HEK293 (cell line): ENCODE measurements around the gene DCANP1.

Experiments
- CTCF ChIA-PET: fragments of 350-600 bp; formaldehyde crosslinking; extraction: SDS; loops from one replicate; lab custom pipeline; 2021; ENCODE audit warnings: antibody characterized with exemption; lab: Yijun Ruan, JAX
- POLR2A ChIA-PET: fragments of 300-600 bp; formaldehyde crosslinking; extraction: SDS; loops from one replicate; lab custom pipeline; 2020; ENCODE audit warnings: antibody characterized with exemption, inconsistent platforms; lab: Yijun Ruan, JAX
- H3K27ac ChIP-seq: fragments of 200-500 bp; sonication (Bioruptor generic); 2 replicates; pipeline ENCODE4 v1.5.1; 2014; ENCODE audit warnings: low read depth, low read length, control low read depth, inconsistent platforms; ENCODE audit errors: extremely low read depth
- H3K36me3 ChIP-seq, 2 experiments: fragments of 200-500 bp in 1 of 2; sonication (Bioruptor generic) in 1 of 2; 1 replicate in 1 of 2; 2 replicates in 1 of 2; pipeline ENCODE4 v1.5.1; 2014 to 2017; ENCODE audit warnings: inconsistent platforms in 2 of 2, low read length in 2 of 2; ENCODE audit not compliant: control insufficient read depth in 2 of 2, insufficient read depth in 1 of 2
- H3K4me1 ChIP-seq: fragments of 200-500 bp; sonication (Bioruptor generic); 2 replicates; pipeline ENCODE4 v1.5.1; 2014; ENCODE audit warnings: mild to moderate bottlenecking, low read length, inconsistent platforms; ENCODE audit not compliant: control insufficient read depth, insufficient read depth
- H3K4me3 ChIP-seq: 2 replicates; pipeline ENCODE4 v1.5.1; 2011; ENCODE audit warnings: low read depth, mild to moderate bottlenecking, control low read depth, low read length, moderate library complexity
- H3K9me3 ChIP-seq: fragments of 200-500 bp; sonication (Bioruptor generic); 2 replicates; pipeline ENCODE4 v1.5.1; 2014; ENCODE audit warnings: low read depth, low read length, inconsistent platforms; ENCODE audit not compliant: control insufficient read depth, insufficient read depth
- KLF8 ChIP-seq: fragments of 450-650 bp; formaldehyde crosslinking; IDR thresholded peaks from 2 replicates; pipeline ENCODE4 v1.5.1; 2016; ENCODE audit warnings: missing biosample characterization, missing genetic modification characterization
- PRDM1 ChIP-seq: fragments of 450-650 bp; formaldehyde crosslinking; IDR thresholded peaks from 2 replicates; pipeline ENCODE4; 2016; ENCODE audit warnings: missing biosample characterization, missing genetic modification characterization
- TRIM28 ChIP-seq: IDR thresholded peaks from 2 replicates; pipeline ENCODE4 v1.6.1; 2011; ENCODE audit warnings: low read length, control low read depth, borderline replicate concordance
- ZBTB1 ChIP-seq: fragments of 450-650 bp; formaldehyde crosslinking; IDR thresholded peaks from 2 replicates; pipeline ENCODE4 v1.5.1; 2016; ENCODE audit warnings: missing biosample characterization, missing genetic modification characterization
- ZNF10 ChIP-seq: fragments of 450-650 bp; formaldehyde crosslinking; IDR thresholded peaks from 2 replicates; pipeline ENCODE4 v1.5.1; 2017; ENCODE audit warnings: missing biosample characterization, missing genetic modification characterization
- ZNF184 ChIP-seq: fragments of 450-650 bp; IDR thresholded peaks from 2 replicates; pipeline ENCODE4 v1.5.1; 2018; ENCODE audit warnings: missing biosample characterization, mild to moderate bottlenecking, missing genetic modification characterization
- ZNF19 ChIP-seq: fragments of 450-650 bp; formaldehyde crosslinking; IDR thresholded peaks from 2 replicates; pipeline ENCODE4; 2016; ENCODE audit warnings: missing biosample characterization, missing genetic modification characterization, low read depth
- ZNF211 ChIP-seq: fragments of 450-650 bp; formaldehyde crosslinking; IDR thresholded peaks from 2 replicates; pipeline ENCODE4 v1.5.1; 2016; ENCODE audit warnings: low read depth, missing biosample characterization, missing genetic modification characterization
- ZNF214 ChIP-seq: fragments of 450-650 bp; formaldehyde crosslinking; IDR thresholded peaks from 2 replicates; pipeline ENCODE4 v1.5.1; 2017; ENCODE audit warnings: missing biosample characterization, mild to moderate bottlenecking, missing genetic modification characterization, borderline replicate concordance
- ZNF48 ChIP-seq: fragments of 450-650 bp; formaldehyde crosslinking; IDR thresholded peaks from 2 replicates; pipeline ENCODE4 v1.5.1; 2016; ENCODE audit warnings: missing biosample characterization, missing genetic modification characterization
- ZNF521 ChIP-seq: fragments of 450-650 bp; formaldehyde crosslinking; IDR thresholded peaks from 2 replicates; pipeline ENCODE4 v1.5.1; 2017; ENCODE audit warnings: missing biosample characterization, mild to moderate bottlenecking, missing genetic modification characterization
- ZNF544 ChIP-seq: fragments of 450-650 bp; formaldehyde crosslinking; IDR thresholded peaks from 2 replicates; pipeline ENCODE4 v1.5.0; 2017; ENCODE audit warnings: missing biosample characterization, missing genetic modification characterization
- ZNF626 ChIP-seq: fragments of 450-650 bp; sonication (Bioruptor Pico); formaldehyde crosslinking; IDR thresholded peaks from 2 replicates; pipeline ENCODE4 v1.5.1; 2018; ENCODE audit warnings: missing biosample characterization, missing genetic modification characterization, inconsistent platforms
- ZNF660 ChIP-seq: fragments of 450-650 bp; IDR thresholded peaks from 2 replicates; pipeline ENCODE4 v1.5.1; 2018; ENCODE audit warnings: missing biosample characterization, mild to moderate bottlenecking, missing genetic modification characterization
- ZNF664 ChIP-seq: fragments of 450-650 bp; formaldehyde crosslinking; IDR thresholded peaks from 2 replicates; pipeline ENCODE4 v1.5.1; 2016; ENCODE audit warnings: missing biosample characterization, missing genetic modification characterization
- ZSCAN23 ChIP-seq: fragments of 450-650 bp; formaldehyde crosslinking; IDR thresholded peaks from 2 replicates; pipeline ENCODE4 v1.5.1; 2016; ENCODE audit warnings: missing biosample characterization, missing genetic modification characterization
- TF ChIP-seq, protein P1 (sequence below): fragments of 450-650 bp; formaldehyde crosslinking; IDR thresholded peaks from 2 replicates; pipeline ENCODE4 v1.5.1; 2016; ENCODE audit warnings: missing biosample characterization, missing genetic modification characterization
- TF ChIP-seq, protein P2 (sequence below): fragments of 450-650 bp; formaldehyde crosslinking; IDR thresholded peaks from 2 replicates; pipeline ENCODE4 v1.5.1; 2017; ENCODE audit warnings: missing biosample characterization, missing genetic modification characterization
- TF ChIP-seq, protein P3 (sequence below): fragments of 450-650 bp; formaldehyde crosslinking; IDR thresholded peaks from 2 replicates; pipeline ENCODE4 v1.5.1; 2017; ENCODE audit warnings: missing biosample characterization, missing genetic modification characterization

The DCANP1 gene

DNA sequence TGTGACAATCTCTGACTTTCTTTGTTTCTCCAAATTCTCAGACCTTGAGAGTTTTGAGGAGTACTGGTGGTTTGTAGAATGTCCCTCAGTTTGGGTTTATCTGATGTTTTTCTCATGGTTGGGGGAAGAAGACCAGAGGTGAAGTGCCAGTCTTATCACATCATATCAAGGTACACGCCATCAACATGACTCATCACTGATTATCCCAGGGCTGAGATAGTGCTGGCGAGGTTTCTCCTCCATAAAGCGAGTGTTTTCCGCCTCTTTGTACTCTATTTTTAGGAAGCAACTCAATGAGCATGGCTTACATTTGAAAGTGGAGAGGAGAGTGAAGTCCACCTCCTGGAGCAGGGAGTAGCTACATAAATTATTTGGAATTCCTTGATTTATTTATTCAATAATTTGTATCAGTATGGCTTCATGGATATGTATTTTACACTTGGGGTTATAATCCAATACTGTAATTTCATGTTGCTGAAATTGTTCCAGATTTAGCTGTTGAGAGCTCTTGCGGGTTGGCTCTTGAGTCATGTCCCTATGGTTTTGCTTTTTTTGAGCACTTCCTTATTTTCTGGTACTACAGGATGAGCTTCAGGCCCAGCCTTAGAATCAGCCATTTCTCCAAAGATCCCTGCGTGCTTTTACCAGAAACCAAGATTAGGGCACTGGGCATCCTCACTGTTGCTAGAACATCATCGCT is 23.9 kb downstream of the DCANP1 start:
- TF ChIP-seq ZNF660 (0 out of 2 replicates have a peak, but pooled peaks have one; percentile 44), PRDM1 (tag by site-specific recombination) (peak; percentile 64), ZNF19 (tag by site-specific recombination) (no peak)
- ChIA-PET POLR2A (no interaction called here), CTCF (interaction anchor here (0.7 to 2.1 kb wide), 7 partner anchors 11 to 1393 kb away, joined by 3 to 16 read pairs (median 3); no protein-coding TSS in a partner anchor)
- H3K36me3 ChIP-seq, result no peaks in the 10 kb centered on the region
- H3K27ac ChIP-seq, result no peak overlapping the region
- no peak overlapping the region for H3K4me3 ChIP-seq
- H3K4me1 ChIP-seq, result no peaks in the 10 kb centered on the region
- H3K9me3 ChIP-seq, result no peaks in the 10 kb centered on the region; the same call in 1 of the 2 replicates

DNA sequence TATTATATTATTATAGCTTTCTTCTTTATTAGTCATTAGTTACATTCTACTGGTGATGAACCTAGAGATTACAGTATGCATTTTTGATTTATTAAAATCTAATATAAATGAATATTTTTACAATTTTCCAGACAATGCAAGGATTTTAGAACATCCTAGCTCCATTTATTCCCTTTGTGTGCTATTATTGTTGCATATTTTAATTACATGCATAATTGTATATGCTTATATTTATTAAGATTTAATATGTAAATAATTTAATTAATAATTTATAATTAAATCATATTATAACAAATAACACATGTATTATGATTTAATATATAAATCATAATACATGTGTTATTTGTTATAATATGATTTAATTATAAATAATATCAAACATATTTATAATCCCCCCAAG is 24.7 kb downstream of the DCANP1 start:
- ChIA-PET CTCF (interaction anchor here (1.2 to 1.7 kb wide), 2 partner anchors 35 to 144 kb away, joined by 3 to 4 read pairs; no protein-coding TSS in a partner anchor), POLR2A (no interaction called here)
- Histone ChIP-seq H3K9me3 (no peaks in the 10 kb centered on the region; the same call in 1 of the 2 replicates), H3K4me1 (no peaks in the 10 kb centered on the region), H3K36me3 (no peaks in the 10 kb centered on the region), H3K4me3 (no peak overlapping the region), H3K27ac (no peak overlapping the region)
- TF ChIP-seq ZNF521 (no peak), ZNF214 (no peak), ZNF10 (no peak)

DNA sequence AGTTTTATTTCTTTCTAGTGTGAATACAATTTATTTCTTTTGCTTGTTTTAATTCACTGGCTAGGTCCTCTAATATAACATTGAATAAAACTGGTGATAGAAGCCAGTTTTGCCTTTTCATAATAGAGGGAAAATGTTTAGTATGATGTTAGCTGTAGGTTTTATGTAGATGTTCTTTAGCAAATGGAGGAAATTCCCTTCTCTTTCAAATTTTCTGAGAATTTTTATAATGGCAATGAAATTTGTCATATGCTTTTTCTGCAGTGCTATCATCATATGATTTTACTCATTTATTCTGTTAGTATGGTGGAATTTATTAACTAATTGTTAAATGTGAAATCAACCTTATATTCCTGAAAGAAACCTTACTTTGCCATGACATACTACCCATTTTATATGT is 30.1 kb downstream of the DCANP1 start:
- no peak for TF ChIP-seq ZSCAN23 (tag by site-specific recombination)
- no peak for TF ChIP-seq KLF8 (tag by site-specific recombination)
- no peak for TF ChIP-seq ZNF626 (tag by site-specific recombination)
- TF ChIP-seq TRIM28, result no peak
- no peak for TF ChIP-seq ZBTB1 (tag by site-specific recombination)
- POLR2A ChIA-PET, result no interaction called here
- H3K9me3 ChIP-seq, result no peaks in the 10 kb centered on the region; the same call in 1 of the 2 replicates
- CTCF ChIA-PET, result no interaction called here
- H3K36me3 ChIP-seq, result no peaks in the 10 kb centered on the region
- H3K27ac ChIP-seq, result no peak overlapping the region
- no peaks in the 10 kb centered on the region for H3K4me1 ChIP-seq
- H3K4me3 ChIP-seq, result no peak overlapping the region

DNA sequence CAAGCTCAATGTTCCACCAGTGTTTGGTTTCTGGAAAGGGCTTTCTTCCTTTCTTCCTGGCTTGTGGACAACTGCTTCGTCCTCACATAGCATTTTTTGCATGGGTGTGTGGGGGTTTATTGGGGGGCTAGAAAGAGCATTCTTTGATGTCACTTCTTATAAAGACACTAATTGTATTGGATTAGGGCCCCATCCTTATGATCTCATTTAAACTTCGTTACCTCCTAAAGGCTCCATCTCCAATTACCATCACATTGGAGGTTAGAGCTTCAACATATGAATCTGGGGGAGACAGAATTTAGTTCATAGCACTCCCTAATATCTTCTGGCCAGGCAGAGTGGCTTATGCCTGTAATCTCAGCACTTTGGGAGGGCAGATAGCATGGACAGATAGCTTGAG is 42.1 kb downstream of the DCANP1 start:
- no peaks in the 10 kb centered on the region for H3K9me3 ChIP-seq
- H3K4me3 ChIP-seq, result no peak overlapping the region
- ChIA-PET POLR2A (no interaction called here), CTCF (interaction anchor here (3.2 kb wide), 1 partner anchor 21 kb away, joined by 19 read pairs; no protein-coding TSS in a partner anchor)
- no peaks in the 10 kb centered on the region for H3K36me3 ChIP-seq
- H3K27ac ChIP-seq, result no peak overlapping the region
- TF ChIP-seq ZNF664, result peak; percentile 48
- no peak for TF ChIP-seq ZNF544 (tag by site-specific recombination)
- H3K4me1 ChIP-seq, result peaks cover 5% of the 10 kb centered on the region; the same call in 1 of the 2 replicates

DNA sequence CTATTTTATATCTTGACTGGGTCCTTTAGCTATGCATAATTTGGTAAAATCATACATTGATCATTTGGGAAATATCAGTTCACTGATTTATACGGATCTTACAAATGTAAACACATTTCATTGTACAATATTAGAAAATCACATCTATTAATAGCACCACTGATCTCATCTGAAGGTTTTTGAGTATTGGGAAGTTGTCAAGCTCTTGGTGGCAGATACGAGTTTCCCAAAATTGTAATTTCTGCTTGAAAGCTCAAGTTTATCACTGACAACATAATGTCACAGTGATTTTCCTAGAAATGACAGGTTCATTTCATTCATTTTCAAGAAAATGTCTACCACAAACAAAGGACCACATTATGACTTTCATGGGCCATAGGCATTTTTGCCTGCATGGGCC is 45.1 kb downstream of the DCANP1 start:
- TF ChIP-seq, protein P1, sequence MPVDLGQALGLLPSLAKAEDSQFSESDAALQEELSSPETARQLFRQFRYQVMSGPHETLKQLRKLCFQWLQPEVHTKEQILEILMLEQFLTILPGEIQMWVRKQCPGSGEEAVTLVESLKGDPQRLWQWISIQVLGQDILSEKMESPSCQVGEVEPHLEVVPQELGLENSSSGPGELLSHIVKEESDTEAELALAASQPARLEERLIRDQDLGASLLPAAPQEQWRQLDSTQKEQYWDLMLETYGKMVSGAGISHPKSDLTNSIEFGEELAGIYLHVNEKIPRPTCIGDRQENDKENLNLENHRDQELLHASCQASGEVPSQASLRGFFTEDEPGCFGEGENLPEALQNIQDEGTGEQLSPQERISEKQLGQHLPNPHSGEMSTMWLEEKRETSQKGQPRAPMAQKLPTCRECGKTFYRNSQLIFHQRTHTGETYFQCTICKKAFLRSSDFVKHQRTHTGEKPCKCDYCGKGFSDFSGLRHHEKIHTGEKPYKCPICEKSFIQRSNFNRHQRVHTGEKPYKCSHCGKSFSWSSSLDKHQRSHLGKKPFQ (tag by site-specific recombination), result no peak
- TF ChIP-seq ZNF211 (no peak), ZNF48 (tag by site-specific recombination) (no peak), ZNF664 (no peak), ZNF184 (tag by site-specific recombination) (no peak)
- TF ChIP-seq, protein P2, sequence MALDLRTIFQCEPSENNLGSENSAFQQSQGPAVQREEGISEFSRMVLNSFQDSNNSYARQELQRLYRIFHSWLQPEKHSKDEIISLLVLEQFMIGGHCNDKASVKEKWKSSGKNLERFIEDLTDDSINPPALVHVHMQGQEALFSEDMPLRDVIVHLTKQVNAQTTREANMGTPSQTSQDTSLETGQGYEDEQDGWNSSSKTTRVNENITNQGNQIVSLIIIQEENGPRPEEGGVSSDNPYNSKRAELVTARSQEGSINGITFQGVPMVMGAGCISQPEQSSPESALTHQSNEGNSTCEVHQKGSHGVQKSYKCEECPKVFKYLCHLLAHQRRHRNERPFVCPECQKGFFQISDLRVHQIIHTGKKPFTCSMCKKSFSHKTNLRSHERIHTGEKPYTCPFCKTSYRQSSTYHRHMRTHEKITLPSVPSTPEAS (tag by site-specific recombination), result no peak
- TF ChIP-seq, protein P3, sequence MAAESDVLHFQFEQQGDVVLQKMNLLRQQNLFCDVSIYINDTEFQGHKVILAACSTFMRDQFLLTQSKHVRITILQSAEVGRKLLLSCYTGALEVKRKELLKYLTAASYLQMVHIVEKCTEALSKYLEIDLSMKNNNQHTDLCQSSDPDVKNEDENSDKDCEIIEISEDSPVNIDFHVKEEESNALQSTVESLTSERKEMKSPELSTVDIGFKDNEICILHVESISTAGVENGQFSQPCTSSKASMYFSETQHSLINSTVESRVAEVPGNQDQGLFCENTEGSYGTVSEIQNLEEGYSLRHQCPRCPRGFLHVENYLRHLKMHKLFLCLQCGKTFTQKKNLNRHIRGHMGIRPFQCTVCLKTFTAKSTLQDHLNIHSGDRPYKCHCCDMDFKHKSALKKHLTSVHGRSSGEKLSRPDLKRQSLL (tag by site-specific recombination), result no peak
- POLR2A ChIA-PET, result no interaction called here
- Histone ChIP-seq H3K4me3 (no peak overlapping the region), H3K27ac (no peak overlapping the region), H3K9me3 (no peaks in the 10 kb centered on the region), H3K36me3 (no peaks in the 10 kb centered on the region), H3K4me1 (peaks cover 16% of the 10 kb centered on the region)
- CTCF ChIA-PET, result interaction anchor here (0.7 to 0.9 kb wide), 3 partner anchors 23 to 430 kb away, joined by 3 to 6 read pairs (median 4); no protein-coding TSS in a partner anchor
